CD4-positive, alpha-beta memory T cell (primary cell): Measurements from ENCODE around the gene TESMIN. TPM values are rescaled to one million over a fixed set of nuclear protein-coding genes. Genes with fewer than 3 reads are reported as not detected.
A peak's percentile ranks its signal among the peaks of the same experiment; 100 is the strongest.

Experiments used
- CTCF ChIA-PET: fragments of 350-600 bp; sonication (Branson Sonifier 250); formaldehyde crosslinking; loops from one replicate; lab custom pipeline; 2021; ENCODE audit warnings: inconsistent platforms; ENCODE audit not compliant: partially characterized antibody; lab: Charles Lee
- POLR2A ChIA-PET: fragments of 350-600 bp; sonication (Branson Sonifier 250); formaldehyde crosslinking; loops from one replicate; lab custom pipeline; 2021; ENCODE audit not compliant: partially characterized antibody; lab: Charles Lee
- DNase-seq, 5 donors: peaks; one replicate each; pipeline versions ENCODE4 v3.0.0 to v3.0.0-alpha.2; 2020 to 2022; ENCODE audit warnings: mixed read lengths in 1 of 5
- H3K27ac ChIP-seq: one replicate; pipeline ENCODE4 v1.7.0; 2013; ENCODE audit warnings: low read depth, low read length
- H3K27me3 ChIP-seq: 2 replicates; pipeline ENCODE4 v1.7.0; 2013; ENCODE audit warnings: mild to moderate bottlenecking, low read length, moderate library complexity; ENCODE audit not compliant: insufficient read depth
- H3K36me3 ChIP-seq: 2 replicates; pipeline ENCODE4 v1.7.0; 2013; ENCODE audit warnings: mild to moderate bottlenecking, low read length, moderate library complexity; ENCODE audit not compliant: insufficient read depth
- H3K4me1 ChIP-seq: 2 replicates; pipeline ENCODE4 v1.7.0; 2013; ENCODE audit warnings: mild to moderate bottlenecking, low read length, moderate library complexity; ENCODE audit not compliant: insufficient read depth
- H3K4me3 ChIP-seq, 2 donors: one replicate each; pipeline ENCODE4 v1.7.0; 2013; ENCODE audit warnings: low read length in 2 of 2, mild to moderate bottlenecking in 1 of 2
- H3K9me3 ChIP-seq, 2 donors: one replicate each; pipeline ENCODE4 v1.7.0; 2013; ENCODE audit warnings: low read length in 2 of 2, control low read depth in 1 of 2; ENCODE audit not compliant: control insufficient read depth in 1 of 2
- H3K27ac Mint-ChIP-seq, 7 donors: one replicate each; pipeline ENCODE4 v1.8.0; 2020 to 2021; ENCODE audit warnings: mixed read lengths in 7 of 7, mild to moderate bottlenecking in 6 of 7, inconsistent platforms in 3 of 7, moderate library complexity in 3 of 7
- H3K27me3 Mint-ChIP-seq, 2 donors: one replicate each; pipeline ENCODE4 v1.8.0; 2020 to 2021; ENCODE audit warnings: mixed read lengths in 2 of 2
- H3K36me3 Mint-ChIP-seq, 2 donors: one replicate each; pipeline ENCODE4 v1.8.0; 2020 to 2021; ENCODE audit warnings: mixed read lengths in 2 of 2, inconsistent platforms in 1 of 2, mild to moderate bottlenecking in 1 of 2
- H3K4me1 Mint-ChIP-seq, 4 donors: one replicate each; pipeline ENCODE4 v1.8.0; 2020 to 2021; ENCODE audit warnings: mixed read lengths in 4 of 4, mild to moderate bottlenecking in 1 of 4
- H3K4me3 Mint-ChIP-seq, 8 donors: one replicate each; pipeline ENCODE4 v1.8.0; 2020 to 2021; ENCODE audit warnings: mixed read lengths in 8 of 8, mild to moderate bottlenecking in 7 of 8, moderate library complexity in 6 of 8, inconsistent platforms in 3 of 8
- H3K9me3 Mint-ChIP-seq, 8 donors: one replicate each; pipeline ENCODE4 v1.8.0; 2020 to 2021; ENCODE audit warnings: mixed read lengths in 8 of 8, mild to moderate bottlenecking in 5 of 8, inconsistent platforms in 3 of 8, moderate library complexity in 1 of 8
- intact Hi-C: fragments of 100-400 bp; cut with micrococcal nuclease; formaldehyde crosslinking; loops from one replicate; pipeline ENCODE4 v1.15.1; 2023
- polyA plus RNA-seq, 2 donors: library from polyadenylated mRNA; unstranded; fragments of 300-500 nt; fragmentation: Illumina TruSeq; gene quantifications; one replicate each; pipeline ENCODE4 v1.2.3, GENCODE V29; 2021
- total RNA-seq, 2 experiments: library from RNA; stranded (reverse); gene quantifications; one replicate each; pipeline ENCODE4 v1.2.3, GENCODE V29; 2021

Gene TESMIN
- total and polyA plus RNA-seq, 4 experiments from 2014 or later: 2.6 to 5.8 (median 4.6) TPM

DNA sequence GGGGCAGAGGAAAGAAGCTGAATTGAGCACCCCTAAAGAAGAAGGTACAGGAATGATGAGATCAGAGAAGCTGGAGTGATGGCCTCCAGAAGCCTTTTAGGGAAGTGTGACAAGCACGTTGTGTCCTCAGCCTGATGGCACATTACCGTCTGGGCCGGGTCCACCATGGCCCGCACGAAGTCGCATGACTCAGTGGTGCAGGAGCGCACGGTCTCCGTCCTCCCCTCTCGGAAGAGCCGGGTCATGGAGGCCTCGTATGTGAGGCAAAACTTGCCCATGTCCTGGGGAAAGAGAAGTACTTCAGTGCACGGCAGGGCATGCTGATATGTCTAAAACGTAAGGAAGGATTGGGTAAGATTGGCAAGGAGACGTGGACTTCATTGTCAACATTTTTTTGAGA lies 11.2 kb upstream of the TESMIN start:
- Mint-ChIP-seq H3K9me3 (no peaks in the 10 kb centered on the region), H3K27me3 (no peaks in the 10 kb centered on the region), H3K4me1 (no peaks in the 10 kb centered on the region), H3K27ac (no peak overlapping the region), H3K4me3 (no peak overlapping the region), H3K36me3 (peaks cover 34 to 59% of the 10 kb centered on the region in 2 donors)
- Histone ChIP-seq H3K36me3 (peaks cover 42% of the 10 kb centered on the region), H3K27me3 (no peaks in the 10 kb centered on the region), H3K27ac (no peak overlapping the region), H3K4me1 (no peaks in the 10 kb centered on the region), H3K4me3 (no peak overlapping the region), H3K9me3 (no peaks in the 10 kb centered on the region)
- CTCF ChIA-PET: no interaction called here
- intact Hi-C loops: no loop called here
- no peak for DNase-seq
- POLR2A ChIA-PET: no interaction called here

GRCh38 chr11:68761801-68762200 lies 10.5 kb upstream of the TESMIN start:
- ChIA-PET CTCF (no interaction called here), POLR2A (no interaction called here)
- Mint-ChIP-seq H3K27ac (no peak overlapping the region), H3K4me1 (no peaks in the 10 kb centered on the region), H3K4me3 (no peak overlapping the region), H3K36me3 (peaks cover 39 to 61% of the 10 kb centered on the region in 2 donors), H3K27me3 (no peaks in the 10 kb centered on the region), H3K9me3 (no peaks in the 10 kb centered on the region)
- Histone ChIP-seq H3K4me3 (no peak overlapping the region), H3K4me1 (no peaks in the 10 kb centered on the region), H3K36me3 (peaks cover 41% of the 10 kb centered on the region), H3K9me3 (no peaks in the 10 kb centered on the region), H3K27ac (no peak overlapping the region), H3K27me3 (no peaks in the 10 kb centered on the region)
- no peak for DNase-seq
- intact Hi-C loops: no loop called here

GRCh38 chr11:68759991-68760390 lies 8.7 kb upstream of the TESMIN start:
- H3K27me3 ChIP-seq: no peaks in the 10 kb centered on the region
- intact Hi-C loops: no loop called here
- POLR2A ChIA-PET: no interaction called here
- H3K27ac ChIP-seq: no peak overlapping the region
- H3K4me1 ChIP-seq: no peaks in the 10 kb centered on the region
- DNase-seq: no peak
- H3K9me3 Mint-ChIP-seq: no peaks in the 10 kb centered on the region
- H3K36me3 Mint-ChIP-seq: peaks cover 41 to 59% of the 10 kb centered on the region in 2 donors
- H3K4me3 ChIP-seq: no peak overlapping the region
- H3K4me3 Mint-ChIP-seq: no peak overlapping the region
- H3K36me3 ChIP-seq: peaks cover 31% of the 10 kb centered on the region
- CTCF ChIA-PET: no interaction called here
- no peaks in the 10 kb centered on the region for H3K27me3 Mint-ChIP-seq
- H3K4me1 Mint-ChIP-seq: no peaks in the 10 kb centered on the region
- no peaks in the 10 kb centered on the region for H3K9me3 ChIP-seq
- H3K27ac Mint-ChIP-seq: no peak overlapping the region

DNA sequence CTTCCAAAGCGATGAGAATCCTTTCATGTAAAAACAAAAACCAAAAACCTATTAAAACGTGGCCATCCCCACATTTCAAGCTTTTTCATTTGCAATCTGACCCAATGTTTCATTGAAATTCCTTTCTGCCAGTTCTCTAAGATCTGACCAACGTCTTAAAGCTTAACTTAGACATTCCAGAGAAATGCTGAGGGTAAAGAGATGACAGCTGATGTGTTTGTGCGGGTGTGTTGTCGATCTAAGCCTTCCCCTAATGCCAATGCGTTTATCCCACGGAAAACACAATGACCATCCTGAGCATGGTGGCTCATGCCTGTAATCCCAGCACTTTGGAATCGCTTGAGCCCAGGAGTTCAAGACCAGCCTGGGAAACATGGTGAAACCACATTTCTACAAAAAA lies 6.4 kb upstream of the TESMIN start:
- intact Hi-C loops: no loop called here
- Mint-ChIP-seq H3K27ac (peak overlapping the region in 1 of 7 donors; percentile 35), H3K9me3 (no peaks in the 10 kb centered on the region), H3K4me1 (peaks cover 0 to 4% (median 0%) of the 10 kb centered on the region in 4 donors), H3K36me3 (peaks cover 34 to 47% of the 10 kb centered on the region in 2 donors), H3K27me3 (no peaks in the 10 kb centered on the region), H3K4me3 (no peak overlapping the region)
- no peak for DNase-seq
- Histone ChIP-seq H3K27me3 (no peaks in the 10 kb centered on the region), H3K4me1 (no peaks in the 10 kb centered on the region), H3K4me3 (no peak overlapping the region), H3K36me3 (peaks cover 30% of the 10 kb centered on the region), H3K27ac (no peak overlapping the region), H3K9me3 (no peaks in the 10 kb centered on the region)
- POLR2A ChIA-PET: no interaction called here
- CTCF ChIA-PET: interaction anchor here (1.3 kb wide), 1 partner anchor 71 kb away, joined by 3 read pairs; no protein-coding TSS in a partner anchor

- peaks cover 24 to 35% of the 10 kb centered on the region in 2 donors for H3K36me3 Mint-ChIP-seq
- H3K9me3 Mint-ChIP-seq: no peaks in the 10 kb centered on the region
- peaks cover 3 to 16% (median 4%) of the 10 kb centered on the region in 4 donors for H3K4me1 Mint-ChIP-seq
- Histone ChIP-seq H3K27me3 (no peaks in the 10 kb centered on the region), H3K27ac (no peak overlapping the region), H3K9me3 (no peaks in the 10 kb centered on the region), H3K36me3 (peaks cover 18% of the 10 kb centered on the region), H3K4me3 (no peak overlapping the region), H3K4me1 (peaks cover 4% of the 10 kb centered on the region)
- H3K27me3 Mint-ChIP-seq: no peaks in the 10 kb centered on the region
- intact Hi-C loops: no loop called here
- no peak for DNase-seq
- no peak overlapping the region for H3K4me3 Mint-ChIP-seq
- peak overlapping the region in 2 of 7 donors; percentile 11 to 42 for H3K27ac Mint-ChIP-seq
- CTCF ChIA-PET: no interaction called here
- POLR2A ChIA-PET: no interaction called here
Observed at GRCh38 chr11:68756171-68756766, 4.9 kb upstream of the TESMIN start.

GRCh38 chr11:68753300-68753699 lies 2.0 kb upstream of the TESMIN start:
- H3K36me3 Mint-ChIP-seq: peaks cover 16 to 27% of the 10 kb centered on the region in 2 donors
- no peaks in the 10 kb centered on the region for H3K27me3 ChIP-seq
- H3K27me3 Mint-ChIP-seq: no peaks in the 10 kb centered on the region
- ChIA-PET CTCF (interaction anchor here (1.3 to 1.5 kb wide), 2 partner anchors 89 to 90 kb away, joined by 3 to 4 read pairs; partner anchors contain the start of gene CPT1A), POLR2A (interaction anchor here (0.7 kb wide), 1 partner anchor 89 kb away, joined by 3 read pairs; no protein-coding TSS in a partner anchor)
- H3K9me3 ChIP-seq: no peaks in the 10 kb centered on the region
- peaks cover 4% of the 10 kb centered on the region for H3K4me1 ChIP-seq
- H3K4me1 Mint-ChIP-seq: peaks cover 8 to 27% (median 14%) of the 10 kb centered on the region in 4 donors
- H3K27ac Mint-ChIP-seq: peak overlapping the region in 1 of 7 donors; percentile 19
- peak overlapping the region in 5 of 8 donors; percentile 34 to 47 (median 43) for H3K4me3 Mint-ChIP-seq
- intact Hi-C loops: no loop called here
- H3K27ac ChIP-seq: no peak overlapping the region
- H3K36me3 ChIP-seq: peaks cover 7% of the 10 kb centered on the region
- no peak overlapping the region for H3K4me3 ChIP-seq
- H3K9me3 Mint-ChIP-seq: no peaks in the 10 kb centered on the region
- no peak for DNase-seq

GRCh38 chr11:68751004-68751325 lies 355 bp downstream of the TESMIN start:
- ChIA-PET CTCF (no interaction called here), POLR2A (no interaction called here)
- Histone ChIP-seq H3K36me3 (peaks cover 3% of the 10 kb centered on the region), H3K9me3 (no peaks in the 10 kb centered on the region), H3K27ac (no peak overlapping the region), H3K27me3 (no peaks in the 10 kb centered on the region), H3K4me1 (peaks cover 4% of the 10 kb centered on the region), H3K4me3 (peak overlapping the region in 1 of 2 donors; percentile 62)
- no peak for DNase-seq
- no peaks in the 10 kb centered on the region for H3K9me3 Mint-ChIP-seq
- no peak overlapping the region for H3K27ac Mint-ChIP-seq
- H3K4me3 Mint-ChIP-seq: peak overlapping the region in 1 of 8 donors; percentile 70
- H3K27me3 Mint-ChIP-seq: no peaks in the 10 kb centered on the region
- H3K4me1 Mint-ChIP-seq: peaks cover 8 to 27% (median 14%) of the 10 kb centered on the region in 4 donors
- H3K36me3 Mint-ChIP-seq: peaks cover 0 to 15% of the 10 kb centered on the region in 2 donors
- intact Hi-C loops: loop anchor here (1.0 to 2.0 kb wide), 2 partner anchors 92 to 152 kb away; partner anchors contain the start of genes IGHMBP2 and MRPL21
